ENCODE results near the gene EPHA3. TPM values are rescaled to one million over a fixed set of nuclear protein-coding genes. Genes with fewer than 3 reads are reported as not detected.

Gene EPHA3
- total RNA-seq, 1 experiment from 2014 or later: 0.74 TPM

DNA sequence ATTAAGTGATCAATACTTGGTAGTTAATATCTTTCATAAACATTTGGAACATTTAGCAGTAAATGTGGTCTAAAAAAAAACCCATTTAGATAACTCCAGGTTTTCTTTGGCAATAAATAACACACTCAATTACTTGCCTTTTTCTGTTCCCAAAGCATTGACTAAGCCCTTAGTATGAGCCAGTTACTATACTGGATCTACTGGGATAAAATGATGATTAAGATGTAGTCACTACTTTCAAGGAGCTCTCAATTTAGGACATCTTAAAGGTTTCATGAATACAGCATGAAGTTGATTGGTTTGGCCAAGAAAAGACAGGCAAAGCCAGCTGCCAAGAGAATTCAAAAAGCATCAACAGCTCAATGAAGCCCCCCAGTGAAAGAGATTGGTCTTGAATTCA is 250.9 kb downstream of the EPHA3 start (continued):
- TF ChIP-seq, protein P1, sequence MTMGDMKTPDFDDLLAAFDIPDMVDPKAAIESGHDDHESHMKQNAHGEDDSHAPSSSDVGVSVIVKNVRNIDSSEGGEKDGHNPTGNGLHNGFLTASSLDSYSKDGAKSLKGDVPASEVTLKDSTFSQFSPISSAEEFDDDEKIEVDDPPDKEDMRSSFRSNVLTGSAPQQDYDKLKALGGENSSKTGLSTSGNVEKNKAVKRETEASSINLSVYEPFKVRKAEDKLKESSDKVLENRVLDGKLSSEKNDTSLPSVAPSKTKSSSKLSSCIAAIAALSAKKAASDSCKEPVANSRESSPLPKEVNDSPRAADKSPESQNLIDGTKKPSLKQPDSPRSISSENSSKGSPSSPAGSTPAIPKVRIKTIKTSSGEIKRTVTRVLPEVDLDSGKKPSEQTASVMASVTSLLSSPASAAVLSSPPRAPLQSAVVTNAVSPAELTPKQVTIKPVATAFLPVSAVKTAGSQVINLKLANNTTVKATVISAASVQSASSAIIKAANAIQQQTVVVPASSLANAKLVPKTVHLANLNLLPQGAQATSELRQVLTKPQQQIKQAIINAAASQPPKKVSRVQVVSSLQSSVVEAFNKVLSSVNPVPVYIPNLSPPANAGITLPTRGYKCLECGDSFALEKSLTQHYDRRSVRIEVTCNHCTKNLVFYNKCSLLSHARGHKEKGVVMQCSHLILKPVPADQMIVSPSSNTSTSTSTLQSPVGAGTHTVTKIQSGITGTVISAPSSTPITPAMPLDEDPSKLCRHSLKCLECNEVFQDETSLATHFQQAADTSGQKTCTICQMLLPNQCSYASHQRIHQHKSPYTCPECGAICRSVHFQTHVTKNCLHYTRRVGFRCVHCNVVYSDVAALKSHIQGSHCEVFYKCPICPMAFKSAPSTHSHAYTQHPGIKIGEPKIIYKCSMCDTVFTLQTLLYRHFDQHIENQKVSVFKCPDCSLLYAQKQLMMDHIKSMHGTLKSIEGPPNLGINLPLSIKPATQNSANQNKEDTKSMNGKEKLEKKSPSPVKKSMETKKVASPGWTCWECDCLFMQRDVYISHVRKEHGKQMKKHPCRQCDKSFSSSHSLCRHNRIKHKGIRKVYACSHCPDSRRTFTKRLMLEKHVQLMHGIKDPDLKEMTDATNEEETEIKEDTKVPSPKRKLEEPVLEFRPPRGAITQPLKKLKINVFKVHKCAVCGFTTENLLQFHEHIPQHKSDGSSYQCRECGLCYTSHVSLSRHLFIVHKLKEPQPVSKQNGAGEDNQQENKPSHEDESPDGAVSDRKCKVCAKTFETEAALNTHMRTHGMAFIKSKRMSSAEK (CRISPR knock-in tag; IDR thresholded peaks at IDR 0.05; ENCODE audit: borderline replicate concordance): no peak
- TF ChIP-seq JUN (CRISPR knock-in tag; IDR thresholded peaks at IDR 0.05): no peak

- TF ChIP-seq NR2C2 (CRISPR knock-in tag; IDR thresholded peaks at IDR 0.05) (no peak), ZNF671 (CRISPR knock-in tag; IDR thresholded peaks at IDR 0.05) (no peak), NR1H2 (CRISPR knock-in tag; IDR thresholded peaks at IDR 0.05) (no peak), ZNF317 (CRISPR knock-in tag; IDR thresholded peaks at IDR 0.05; ENCODE audit: borderline replicate concordance, low read depth) (no peak), NFE2L1 (CRISPR knock-in tag; IDR thresholded peaks at IDR 0.05) (no peak)
- Mint-ChIP-seq H3K27me3 (ENCODE audit: low read depth) (no peaks in the 10 kb centered on the region), H3K4me3 (no peak overlapping the region), H3K4me1 (peaks cover 7% of the 10 kb centered on the region), H3K36me3 (no peaks in the 10 kb centered on the region), H3K27ac (no peak overlapping the region), H3K9me3 (no peaks in the 10 kb centered on the region)
- ChIA-PET POLR2A (no interaction called here), CTCF (no interaction called here)
- ATAC-seq (no peak), DNase-seq (ENCODE audit: low spot score) (no peak)
Measured at GRCh38 chr3:89360156-89360555, 252.7 kb downstream of the EPHA3 start.

GRCh38 chr3:89362496-89362895 is 255.1 kb downstream of the EPHA3 start:
- Mint-ChIP-seq H3K27ac (no peak overlapping the region), H3K36me3 (no peaks in the 10 kb centered on the region), H3K27me3 (ENCODE audit: low read depth) (no peaks in the 10 kb centered on the region), H3K4me3 (no peak overlapping the region), H3K4me1 (peaks cover 15% of the 10 kb centered on the region), H3K9me3 (no peaks in the 10 kb centered on the region)
- ChIA-PET POLR2A (no interaction called here), CTCF (no interaction called here)
- DNase-seq (ENCODE audit: low spot score) (no peak), ATAC-seq (no peak)
- no peak for TF ChIP-seq ATF6 (CRISPR knock-in tag; IDR thresholded peaks at IDR 0.05)
- no peak for TF ChIP-seq GTF2I (CRISPR knock-in tag; conservative IDR thresholded peaks at IDR 0.05)
- TF ChIP-seq, protein P2, sequence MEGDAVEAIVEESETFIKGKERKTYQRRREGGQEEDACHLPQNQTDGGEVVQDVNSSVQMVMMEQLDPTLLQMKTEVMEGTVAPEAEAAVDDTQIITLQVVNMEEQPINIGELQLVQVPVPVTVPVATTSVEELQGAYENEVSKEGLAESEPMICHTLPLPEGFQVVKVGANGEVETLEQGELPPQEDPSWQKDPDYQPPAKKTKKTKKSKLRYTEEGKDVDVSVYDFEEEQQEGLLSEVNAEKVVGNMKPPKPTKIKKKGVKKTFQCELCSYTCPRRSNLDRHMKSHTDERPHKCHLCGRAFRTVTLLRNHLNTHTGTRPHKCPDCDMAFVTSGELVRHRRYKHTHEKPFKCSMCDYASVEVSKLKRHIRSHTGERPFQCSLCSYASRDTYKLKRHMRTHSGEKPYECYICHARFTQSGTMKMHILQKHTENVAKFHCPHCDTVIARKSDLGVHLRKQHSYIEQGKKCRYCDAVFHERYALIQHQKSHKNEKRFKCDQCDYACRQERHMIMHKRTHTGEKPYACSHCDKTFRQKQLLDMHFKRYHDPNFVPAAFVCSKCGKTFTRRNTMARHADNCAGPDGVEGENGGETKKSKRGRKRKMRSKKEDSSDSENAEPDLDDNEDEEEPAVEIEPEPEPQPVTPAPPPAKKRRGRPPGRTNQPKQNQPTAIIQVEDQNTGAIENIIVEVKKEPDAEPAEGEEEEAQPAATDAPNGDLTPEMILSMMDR (IDR thresholded peaks at IDR 0.05): no peak
- TF ChIP-seq IRF2 (CRISPR knock-in tag; IDR thresholded peaks at IDR 0.05; ENCODE audit: borderline replicate concordance, low read depth): no peak
- no peak for TF ChIP-seq MLX (CRISPR knock-in tag; IDR thresholded peaks at IDR 0.05)
- no peak for TF ChIP-seq ZNF396 (CRISPR knock-in tag; IDR thresholded peaks at IDR 0.05; ENCODE audit: borderline replicate concordance)
- TF ChIP-seq, protein P3, sequence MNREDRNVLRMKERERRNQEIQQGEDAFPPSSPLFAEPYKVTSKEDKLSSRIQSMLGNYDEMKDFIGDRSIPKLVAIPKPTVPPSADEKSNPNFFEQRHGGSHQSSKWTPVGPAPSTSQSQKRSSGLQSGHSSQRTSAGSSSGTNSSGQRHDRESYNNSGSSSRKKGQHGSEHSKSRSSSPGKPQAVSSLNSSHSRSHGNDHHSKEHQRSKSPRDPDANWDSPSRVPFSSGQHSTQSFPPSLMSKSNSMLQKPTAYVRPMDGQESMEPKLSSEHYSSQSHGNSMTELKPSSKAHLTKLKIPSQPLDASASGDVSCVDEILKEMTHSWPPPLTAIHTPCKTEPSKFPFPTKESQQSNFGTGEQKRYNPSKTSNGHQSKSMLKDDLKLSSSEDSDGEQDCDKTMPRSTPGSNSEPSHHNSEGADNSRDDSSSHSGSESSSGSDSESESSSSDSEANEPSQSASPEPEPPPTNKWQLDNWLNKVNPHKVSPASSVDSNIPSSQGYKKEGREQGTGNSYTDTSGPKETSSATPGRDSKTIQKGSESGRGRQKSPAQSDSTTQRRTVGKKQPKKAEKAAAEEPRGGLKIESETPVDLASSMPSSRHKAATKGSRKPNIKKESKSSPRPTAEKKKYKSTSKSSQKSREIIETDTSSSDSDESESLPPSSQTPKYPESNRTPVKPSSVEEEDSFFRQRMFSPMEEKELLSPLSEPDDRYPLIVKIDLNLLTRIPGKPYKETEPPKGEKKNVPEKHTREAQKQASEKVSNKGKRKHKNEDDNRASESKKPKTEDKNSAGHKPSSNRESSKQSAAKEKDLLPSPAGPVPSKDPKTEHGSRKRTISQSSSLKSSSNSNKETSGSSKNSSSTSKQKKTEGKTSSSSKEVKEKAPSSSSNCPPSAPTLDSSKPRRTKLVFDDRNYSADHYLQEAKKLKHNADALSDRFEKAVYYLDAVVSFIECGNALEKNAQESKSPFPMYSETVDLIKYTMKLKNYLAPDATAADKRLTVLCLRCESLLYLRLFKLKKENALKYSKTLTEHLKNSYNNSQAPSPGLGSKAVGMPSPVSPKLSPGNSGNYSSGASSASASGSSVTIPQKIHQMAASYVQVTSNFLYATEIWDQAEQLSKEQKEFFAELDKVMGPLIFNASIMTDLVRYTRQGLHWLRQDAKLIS (CRISPR knock-in tag; IDR thresholded peaks at IDR 0.05; ENCODE audit: borderline replicate concordance): no peak
- no peak for TF ChIP-seq FOXJ3 (CRISPR knock-in tag; IDR thresholded peaks at IDR 0.05; ENCODE audit: borderline replicate concordance)

Data from WTC11 (cell line).